Esophagus muscularis mucosa (tissue), 3 donors: ENCODE data around the gene PRKN.

Experiments
- CTCF ChIP-seq, 3 experiments: fragments of 200-600 bp in 2 of 3; fragments of 450-650 bp in 1 of 3; sonication (generic) in 2 of 3; IDR thresholded peaks; one replicate each; pipeline ENCODE4 v1.5.1; 2017 to 2019; ENCODE audit warnings: antibody characterized with exemption in 3 of 3, mild to moderate bottlenecking in 2 of 3, moderate library complexity in 1 of 3
- POLR2A ChIP-seq: fragments of 450-650 bp; IDR thresholded peaks from one replicate; pipeline ENCODE4 v1.6.1; 2017; ENCODE audit warnings: antibody characterized with exemption, moderate library complexity, mild to moderate bottlenecking, low read depth

GRCh38 chr6:161486361-161487216 is 1241.0 kb downstream of the PRKN start:
- TF ChIP-seq POLR2A (no peak), CTCF (IDR thresholded peaks at IDR 0.05) (no peak)
